K562 (cell line): ENCODE results near the gene CFL1. TPM values are rescaled to one million over a fixed set of nuclear protein-coding genes. Genes with fewer than 3 reads are reported as not detected.
A peak's percentile ranks its signal among the peaks of the same experiment; 100 is the strongest.

Experiments used
- CBX5 ChIP-seq: IDR thresholded peaks from 2 replicates; pipeline ENCODE4 v1.6.1; 2014; ENCODE audit warnings: low read depth, borderline replicate concordance
- FOS ChIP-seq: IDR thresholded peaks from 3 replicates; pipeline ENCODE4 v1.6.1; 2011; ENCODE audit not compliant: insufficient read length; ENCODE audit errors: extremely low read depth
- KDM4B ChIP-seq, 2 experiments: fragments of 450-650 bp in 1 of 2; sonication (generic) in 1 of 2; IDR thresholded peaks; 2 replicates each; pipeline ENCODE4 v1.6.1; 2016 to 2017; ENCODE audit warnings: borderline replicate concordance in 2 of 2, antibody characterized with exemption in 1 of 2, low read depth in 1 of 2, mild to moderate bottlenecking in 1 of 2
- KHSRP ChIP-seq: fragments of 450-650 bp; IDR thresholded peaks from 2 replicates; pipeline ENCODE4 v1.6.1; 2017
- NCOR1 ChIP-seq: fragments of 450-650 bp; IDR thresholded peaks from 2 replicates; pipeline ENCODE4 v1.6.1; 2016; ENCODE audit warnings: mild to moderate bottlenecking, moderate library complexity
- NRF1 ChIP-seq, 2 experiments: fragments of 450-650 bp; IDR thresholded peaks in 1 of 2; conservative IDR thresholded peaks in 1 of 2; 2 replicates each; pipeline ENCODE4 v1.6.1; 2014; ENCODE audit warnings: mild to moderate bottlenecking in 2 of 2
- PCBP1 ChIP-seq: fragments of 200-400 bp; formaldehyde crosslinking; IDR thresholded peaks from 2 replicates; pipeline ENCODE4 v1.6.1; 2018; ENCODE audit warnings: mild to moderate bottlenecking, low read depth, low read length; ENCODE audit not compliant: poor library complexity, severe bottlenecking
- POLR2B ChIP-seq: fragments of 450-650 bp; IDR thresholded peaks from 2 replicates; pipeline ENCODE4 v1.6.1; 2018; ENCODE audit warnings: low read depth; ENCODE audit not compliant: partially characterized antibody
- POLR2G ChIP-seq: fragments of 200-400 bp; formaldehyde crosslinking; IDR thresholded peaks from 2 replicates; pipeline ENCODE4 v1.6.1; 2017; ENCODE audit warnings: low read depth, mild to moderate bottlenecking, antibody characterized with exemption, low read length, moderate library complexity
- RAD21 ChIP-seq, 2 experiments: fragments of 250-450 bp in 1 of 2; fragments of 450-650 bp in 1 of 2; sonication (Bioruptor Pico) in 1 of 2; formaldehyde crosslinking in 1 of 2; IDR thresholded peaks in 1 of 2; conservative IDR thresholded peaks in 1 of 2; 2 replicates each; pipeline versions ENCODE4 v1.4.0 to v1.8.0; 2020 to 2022; ENCODE audit warnings: mild to moderate bottlenecking in 2 of 2, moderate library complexity in 1 of 2
- RBM22 ChIP-seq: fragments of 200-400 bp; formaldehyde crosslinking; IDR thresholded peaks from 2 replicates; pipeline ENCODE4 v1.6.1; 2018; ENCODE audit warnings: low read length, low read depth; ENCODE audit not compliant: poor library complexity, severe bottlenecking
- SETDB1 ChIP-seq: IDR thresholded peaks from one replicate; pipeline ENCODE4 v1.6.1; 2012; ENCODE audit warnings: low read length, control low read depth, inconsistent platforms
- SUPT5H ChIP-seq: fragments of 450-650 bp; IDR thresholded peaks from 2 replicates; pipeline ENCODE4 v1.6.1; 2016
- ZNF133 ChIP-seq: fragments of 250-450 bp; sonication (Bioruptor Pico); IDR thresholded peaks from 2 replicates; pipeline ENCODE4 v1.4.0; 2020; ENCODE audit warnings: mild to moderate bottlenecking
- ZNF197 ChIP-seq: fragments of 200-800 bp; sonication (Bioruptor generic); IDR thresholded peaks from 2 replicates; pipeline ENCODE4 v1.6.1; 2016; ENCODE audit warnings: low read depth, missing genetic modification characterization, missing compliant biosample characterization
- ZNF263 ChIP-seq: sonication (generic); formaldehyde crosslinking; IDR thresholded peaks from 2 replicates; pipeline ENCODE4 v1.8.0; 2022; ENCODE audit warnings: mild to moderate bottlenecking, missing genetic modification reagents, borderline replicate concordance
- ZNF589 ChIP-seq: fragments of 200-800 bp; sonication (Bioruptor generic); IDR thresholded peaks from 2 replicates; pipeline ENCODE4 v1.6.1; 2016; ENCODE audit warnings: low read depth, missing genetic modification characterization, missing compliant biosample characterization
- ZNF766 ChIP-seq: fragments of 200-800 bp; sonication (Bioruptor generic); conservative IDR thresholded peaks from 2 replicates; pipeline ENCODE4 v1.6.1; 2016; ENCODE audit warnings: missing genetic modification characterization, missing compliant biosample characterization
- polyA plus RNA-seq, 8 experiments: library from polyadenylated mRNA; depleted of rRNA in 4 of 8; stranded (reverse) in 5 of 8; unstranded in 3 of 8; fragments of >200 nt; fragmentation: Nextera tagmentation in 2 of 8; fragmentation: Illumina TruSeq in 1 of 8; extraction: Ambion mirVana in 2 of 8; extraction: Trizol in 1 of 8; gene quantifications; 2 replicates each; pipeline versions ENCODE4 v1.2.1 to v1.2.3, GENCODE V29; 2011 to 2014; ENCODE audit warnings: inconsistent platforms in 1 of 8, missing spikeins in 1 of 8
- total RNA-seq, 7 experiments: library from RNA; depleted of rRNA in 6 of 7; stranded (reverse); fragments of >200 nt in 6 of 7; fragmentation: Illumina TruSeq in 2 of 7; extraction: Trizol in 2 of 7; gene quantifications; 2 replicates each; pipeline versions ENCODE4 v1.2.1 to v1.2.3, GENCODE V29; 2011 to 2021; ENCODE audit warnings: low replicate concordance in 1 of 7
- TF ChIP-seq, protein P1 (sequence below): fragments of 450-650 bp; IDR thresholded peaks from 2 replicates; pipeline ENCODE4 v1.6.1; 2018; ENCODE audit not compliant: partially characterized antibody
- TF ChIP-seq, protein P2 (sequence below): sonication (generic); formaldehyde crosslinking; IDR thresholded peaks from 2 replicates; pipeline ENCODE4 v1.4.0; 2020; ENCODE audit warnings: mild to moderate bottlenecking, missing genetic modification reagents
- TF ChIP-seq, protein P3 (sequence below): fragments of 450-650 bp; IDR thresholded peaks from 2 replicates; pipeline ENCODE4 v1.6.1; 2016

Gene CFL1
- total and polyA plus RNA-seq, 9 of the 15 experiments (the other 6 are each of a cell fraction or from before 2014, with no cell fraction given) = 105 to 1,101 (median 859) TPM

DNA sequence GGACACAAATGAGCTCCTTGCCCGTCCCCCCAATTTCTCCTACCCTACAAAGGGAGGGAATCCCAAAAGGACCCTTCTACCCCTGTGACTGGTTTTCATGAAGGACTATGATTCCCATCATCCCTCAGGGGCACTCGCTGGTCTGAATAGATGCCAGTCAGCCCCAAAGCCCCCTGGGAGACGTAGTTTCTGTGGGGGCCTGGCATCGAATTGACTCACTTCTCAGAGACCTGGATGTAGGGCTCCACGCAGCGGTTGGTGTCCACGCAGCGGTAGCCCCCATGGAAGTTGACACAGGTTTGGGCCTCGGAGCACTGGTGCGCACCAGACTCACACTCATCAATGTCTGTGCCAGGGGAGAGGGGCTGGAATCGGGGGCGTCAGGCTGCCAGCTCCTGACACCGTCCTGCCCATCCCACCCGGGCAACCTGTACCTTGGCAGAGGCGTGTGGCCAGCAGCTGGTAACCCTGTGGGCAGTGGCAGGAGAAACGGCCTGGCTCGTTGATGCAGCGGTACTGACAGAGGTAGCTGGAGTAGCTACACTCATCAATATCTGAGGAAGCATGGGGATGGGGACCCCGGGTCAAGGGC, 10.2 kb upstream of the CFL1 start (continued):
- TF ChIP-seq ZNF589 (CRISPR knock-in tag) (no peak), POLR2G (peak; percentile 78), NRF1 (conservative IDR thresholded peaks at IDR 0.05 in 1 of 2, IDR thresholded peaks at IDR 0.05 in 1 of 2) (no peak), RAD21 (CRISPR knock-in tag; conservative IDR thresholded peaks at IDR 0.05 in 1 of 2, IDR thresholded peaks at IDR 0.05 in 1 of 2) (no peak), ZNF263 (CRISPR knock-in tag) (no peak), KDM4B (IDR thresholded peaks at IDR 0.05; ENCODE audit: borderline replicate concordance in 2 of 2, low read depth in 1 of 2) (no peak), ZNF197 (CRISPR knock-in tag) (no peak), CBX5 (no peak), RBM22 (peak; percentile 86), SUPT5H (0 out of 2 replicates have a peak, but pooled peaks have one; percentile 17), KHSRP (no peak), NCOR1 (no peak), FOS (no peak), ZNF766 (no peak), PCBP1 (no peak), POLR2B (peak; percentile 31), ZNF133 (no peak), SETDB1 (no peak)
- TF ChIP-seq, protein P1, sequence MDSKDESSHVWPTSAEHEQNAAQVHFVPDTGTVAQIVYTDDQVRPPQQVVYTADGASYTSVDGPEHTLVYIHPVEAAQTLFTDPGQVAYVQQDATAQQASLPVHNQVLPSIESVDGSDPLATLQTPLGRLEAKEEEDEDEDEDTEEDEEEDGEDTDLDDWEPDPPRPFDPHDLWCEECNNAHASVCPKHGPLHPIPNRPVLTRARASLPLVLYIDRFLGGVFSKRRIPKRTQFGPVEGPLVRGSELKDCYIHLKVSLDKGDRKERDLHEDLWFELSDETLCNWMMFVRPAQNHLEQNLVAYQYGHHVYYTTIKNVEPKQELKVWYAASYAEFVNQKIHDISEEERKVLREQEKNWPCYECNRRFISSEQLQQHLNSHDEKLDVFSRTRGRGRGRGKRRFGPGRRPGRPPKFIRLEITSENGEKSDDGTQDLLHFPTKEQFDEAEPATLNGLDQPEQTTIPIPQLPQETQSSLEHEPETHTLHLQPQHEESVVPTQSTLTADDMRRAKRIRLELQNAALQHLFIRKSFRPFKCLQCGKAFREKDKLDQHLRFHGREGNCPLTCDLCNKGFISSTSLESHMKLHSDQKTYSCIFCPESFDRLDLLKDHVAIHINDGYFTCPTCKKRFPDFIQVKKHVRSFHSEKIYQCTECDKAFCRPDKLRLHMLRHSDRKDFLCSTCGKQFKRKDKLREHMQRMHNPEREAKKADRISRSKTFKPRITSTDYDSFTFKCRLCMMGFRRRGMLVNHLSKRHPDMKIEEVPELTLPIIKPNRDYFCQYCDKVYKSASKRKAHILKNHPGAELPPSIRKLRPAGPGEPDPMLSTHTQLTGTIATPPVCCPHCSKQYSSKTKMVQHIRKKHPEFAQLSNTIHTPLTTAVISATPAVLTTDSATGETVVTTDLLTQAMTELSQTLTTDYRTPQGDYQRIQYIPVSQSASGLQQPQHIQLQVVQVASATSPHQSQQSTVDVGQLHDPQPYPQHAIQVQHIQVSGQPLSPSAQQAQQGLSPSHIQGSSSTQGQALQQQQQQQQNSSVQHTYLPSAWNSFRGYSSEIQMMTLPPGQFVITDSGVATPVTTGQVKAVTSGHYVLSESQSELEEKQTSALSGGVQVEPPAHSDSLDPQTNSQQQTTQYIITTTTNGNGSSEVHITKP = no peak
- TF ChIP-seq, protein P2, sequence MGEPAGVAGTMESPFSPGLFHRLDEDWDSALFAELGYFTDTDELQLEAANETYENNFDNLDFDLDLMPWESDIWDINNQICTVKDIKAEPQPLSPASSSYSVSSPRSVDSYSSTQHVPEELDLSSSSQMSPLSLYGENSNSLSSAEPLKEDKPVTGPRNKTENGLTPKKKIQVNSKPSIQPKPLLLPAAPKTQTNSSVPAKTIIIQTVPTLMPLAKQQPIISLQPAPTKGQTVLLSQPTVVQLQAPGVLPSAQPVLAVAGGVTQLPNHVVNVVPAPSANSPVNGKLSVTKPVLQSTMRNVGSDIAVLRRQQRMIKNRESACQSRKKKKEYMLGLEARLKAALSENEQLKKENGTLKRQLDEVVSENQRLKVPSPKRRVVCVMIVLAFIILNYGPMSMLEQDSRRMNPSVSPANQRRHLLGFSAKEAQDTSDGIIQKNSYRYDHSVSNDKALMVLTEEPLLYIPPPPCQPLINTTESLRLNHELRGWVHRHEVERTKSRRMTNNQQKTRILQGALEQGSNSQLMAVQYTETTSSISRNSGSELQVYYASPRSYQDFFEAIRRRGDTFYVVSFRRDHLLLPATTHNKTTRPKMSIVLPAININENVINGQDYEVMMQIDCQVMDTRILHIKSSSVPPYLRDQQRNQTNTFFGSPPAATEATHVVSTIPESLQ (CRISPR knock-in tag) = no peak
- TF ChIP-seq, protein P3, sequence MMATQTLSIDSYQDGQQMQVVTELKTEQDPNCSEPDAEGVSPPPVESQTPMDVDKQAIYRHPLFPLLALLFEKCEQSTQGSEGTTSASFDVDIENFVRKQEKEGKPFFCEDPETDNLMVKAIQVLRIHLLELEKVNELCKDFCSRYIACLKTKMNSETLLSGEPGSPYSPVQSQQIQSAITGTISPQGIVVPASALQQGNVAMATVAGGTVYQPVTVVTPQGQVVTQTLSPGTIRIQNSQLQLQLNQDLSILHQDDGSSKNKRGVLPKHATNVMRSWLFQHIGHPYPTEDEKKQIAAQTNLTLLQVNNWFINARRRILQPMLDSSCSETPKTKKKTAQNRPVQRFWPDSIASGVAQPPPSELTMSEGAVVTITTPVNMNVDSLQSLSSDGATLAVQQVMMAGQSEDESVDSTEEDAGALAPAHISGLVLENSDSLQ = no peak
